HCT116 (cell line): ENCODE data around the gene HOXB7. TPM values are rescaled to one million over a fixed set of nuclear protein-coding genes. Genes with fewer than 3 reads are reported as not detected.

Experiments
- ATAC-seq: fragments of 200-7000 bp; cut with Tn5 transposase; 2 replicates; pipeline ENCODE4 v1.9.1; 2020; ENCODE audit warnings: mild to moderate bottlenecking, moderate library complexity
- BruUV-seq: library from RNA; stranded (reverse); fragments of 400-500 nt; replicated peaks from 2 replicates; lab custom pipeline; 2021; lab: Mats Ljungman, UMichigan
- CTCF ChIA-PET: fragments of 300-600 bp; sonication (Branson Sonifier 250); formaldehyde crosslinking; loops from one replicate; lab custom pipeline; 2021; ENCODE audit warnings: antibody characterized with exemption; lab: Charles Lee
- POLR2A ChIA-PET: fragments of 300-600, 350-600 bp; sonication (Branson Sonifier 250); formaldehyde crosslinking; loops from one replicate; lab custom pipeline; 2021; ENCODE audit warnings: antibody characterized with exemption; lab: Charles Lee
- RAD21 ChIA-PET, 2 experiments: fragments of 300-600 bp; sonication (Branson Sonifier 250); formaldehyde crosslinking; loops; one replicate each; lab custom pipeline; 2023; ENCODE audit warnings: low total read pairs in 2 of 2; ENCODE audit not compliant: uncharacterized antibody in 2 of 2, unreplicated experiment in 2 of 2, low non-redundant PET in 1 of 2; lab: Charles Lee
- DNase-seq: peaks from one replicate; pipeline ENCODE4 v3.0.0-alpha.2; 2010; ENCODE audit warnings: low read depth, low spot score
- H2AFZ ChIP-seq: fragments of 200-600 bp; shearing (Covaris generic), sonication (generic); 2 replicates; pipeline ENCODE4 v1.6.1; 2017; ENCODE audit warnings: low read depth, mixed run types, mixed read lengths, antibody characterized with exemption, low read length; ENCODE audit not compliant: poor library complexity, severe bottlenecking
- H3K27ac ChIP-seq: 2 replicates; pipeline ENCODE4 v1.5.1; 2012; ENCODE audit warnings: low read depth, low read length
- H3K27me3 ChIP-seq: fragments of 200-600 bp; sonication (generic); 2 replicates; pipeline ENCODE4 v1.6.1; 2016; ENCODE audit warnings: mixed run types, low read length, mixed read lengths; ENCODE audit not compliant: insufficient read depth
- H3K36me3 ChIP-seq, 2 experiments: fragments of 200-500 bp in 1 of 2; fragments of 200-600 bp in 1 of 2; sonication (Bioruptor generic) in 1 of 2; sonication (generic) in 1 of 2; 2 replicates each; pipeline versions ENCODE4 v1.5.1 to v1.6.1; 2014 to 2016; ENCODE audit warnings: low read length in 2 of 2, inconsistent platforms in 1 of 2, mixed read lengths in 1 of 2, mixed run types in 1 of 2; ENCODE audit not compliant: insufficient read depth in 2 of 2, control insufficient read depth in 1 of 2
- H3K4me1 ChIP-seq, 2 experiments: fragments of 200-600 bp in 1 of 2; sonication (generic) in 1 of 2; 2 replicates each; pipeline versions ENCODE4 v1.5.1 to v1.6.1; 2012 to 2017; ENCODE audit warnings: low read length in 2 of 2, inconsistent platforms in 1 of 2, mild to moderate bottlenecking in 1 of 2, mixed read lengths in 1 of 2, mixed run types in 1 of 2, moderate library complexity in 1 of 2; ENCODE audit not compliant: insufficient read depth in 2 of 2, control insufficient read depth in 1 of 2
- H3K4me2 ChIP-seq: fragments of 200-600 bp; sonication (generic); 2 replicates; pipeline ENCODE4 v1.6.1; 2017; ENCODE audit warnings: mixed run types, low read length, mixed read lengths
- H3K4me3 ChIP-seq, 2 experiments: fragments of 200-600 bp in 1 of 2; sonication (generic) in 1 of 2; replicated peaks in 1 of 2; 2 replicates each; pipeline ENCODE4 v1.5.1; 2011 to 2016; ENCODE audit warnings: low read length in 2 of 2, control low read depth in 1 of 2, low read depth in 1 of 2, mild to moderate bottlenecking in 1 of 2, mixed read lengths in 1 of 2, mixed run types in 1 of 2
- H3K79me2 ChIP-seq: fragments of 200-600 bp; sonication (generic); 2 replicates; pipeline ENCODE4 v1.6.1; 2017; ENCODE audit warnings: mild to moderate bottlenecking, mixed run types, low read length, moderate library complexity, mixed read lengths; ENCODE audit not compliant: insufficient read depth
- H3K9ac ChIP-seq: fragments of 200-600 bp; sonication (generic); 2 replicates; pipeline ENCODE4 v1.6.1; 2016; ENCODE audit warnings: low read length, mixed read lengths
- H3K9me2 ChIP-seq: fragments of 200-600 bp; sonication (generic), shearing (Covaris generic); 2 replicates; pipeline ENCODE4 v1.6.1; 2017; ENCODE audit warnings: mixed run types, mild to moderate bottlenecking, moderate library complexity; ENCODE audit not compliant: insufficient read depth
- H3K9me3 ChIP-seq, 2 experiments: fragments of 200-500 bp in 1 of 2; fragments of 200-600 bp in 1 of 2; sonication (Bioruptor generic) in 1 of 2; sonication (generic) in 1 of 2; 2 replicates each; pipeline ENCODE4 v1.6.1; 2014 to 2017; ENCODE audit warnings: low read length in 2 of 2, mixed read lengths in 2 of 2, inconsistent platforms in 1 of 2, low read depth in 1 of 2, mild to moderate bottlenecking in 1 of 2, mixed run types in 1 of 2, moderate library complexity in 1 of 2; ENCODE audit not compliant: control insufficient read depth in 1 of 2, insufficient read depth in 1 of 2
- H4K20me1 ChIP-seq: fragments of 200-600 bp; sonication (generic), shearing (Covaris generic); 2 replicates; pipeline ENCODE4 v1.6.1; 2017; ENCODE audit warnings: mixed run types, mild to moderate bottlenecking, moderate library complexity; ENCODE audit not compliant: insufficient read depth
- CBX3 ChIP-seq: IDR thresholded peaks from 2 replicates; pipeline ENCODE4 v1.6.1; 2012; ENCODE audit warnings: low read depth
- CEBPB ChIP-seq: IDR thresholded peaks from 2 replicates; pipeline ENCODE4 v1.6.1; 2012; ENCODE audit warnings: low read depth
- EGR1 ChIP-seq: IDR thresholded peaks from 2 replicates; pipeline ENCODE4 v1.6.1; 2012; ENCODE audit warnings: low read depth
- EZH2phosphoT487 ChIP-seq: fragments of 200-600 bp; IDR thresholded peaks from 2 replicates; pipeline ENCODE4 v1.6.1; 2018; ENCODE audit warnings: antibody characterized with exemption, borderline replicate concordance
- FOSL1 ChIP-seq: IDR thresholded peaks from 2 replicates; pipeline ENCODE4 v1.6.1; 2012; ENCODE audit warnings: low read depth
- MAX ChIP-seq: IDR thresholded peaks from 2 replicates; pipeline ENCODE4 v1.6.1; 2012
- POLR2A ChIP-seq: IDR thresholded peaks from 2 replicates; pipeline ENCODE4 v1.7.0; 2011; ENCODE audit warnings: borderline replicate concordance; ENCODE audit not compliant: insufficient read depth, insufficient read length; ENCODE audit errors: extremely low read depth
- SP1 ChIP-seq: IDR thresholded peaks from 2 replicates; pipeline ENCODE4 v1.6.1; 2012; ENCODE audit warnings: low read depth
- TCF7L2 ChIP-seq: IDR thresholded peaks from 2 replicates; pipeline ENCODE4 v1.7.0; 2011; ENCODE audit warnings: borderline replicate concordance, inconsistent platforms; ENCODE audit not compliant: insufficient read depth, insufficient read length; ENCODE audit errors: extremely low read depth
- YY1 ChIP-seq: IDR thresholded peaks from 2 replicates; pipeline ENCODE4 v1.6.1; 2011; ENCODE audit warnings: low read length, low read depth, moderate library complexity, mild to moderate bottlenecking; ENCODE audit not compliant: insufficient replicate concordance; ENCODE audit errors: extremely low read depth
- ZFX ChIP-seq: fragments of 450-650 bp; IDR thresholded peaks from 2 replicates; pipeline ENCODE4 v1.6.1; 2017
- intact Hi-C: fragments of 100-400 bp; cut with micrococcal nuclease; formaldehyde crosslinking; loops from 2 replicates; pipeline ENCODE4 v1.10.0; 2022
- total RNA-seq: library from RNA; stranded (reverse); gene quantifications from one replicate; pipeline ENCODE4 v1.2.1, GENCODE V29; 2021; ENCODE audit not compliant: unreplicated experiment
- TF ChIP-seq, protein P1 (sequence below): IDR thresholded peaks from 2 replicates; pipeline ENCODE4 v1.6.1; 2012
- TF ChIP-seq, protein P2 (sequence below): IDR thresholded peaks from 2 replicates; pipeline ENCODE4 v1.6.1; 2012; ENCODE audit warnings: low read depth

Gene HOXB7
- total RNA-seq, 1 experiment from 2014 or later: 33.6 TPM

DNA sequence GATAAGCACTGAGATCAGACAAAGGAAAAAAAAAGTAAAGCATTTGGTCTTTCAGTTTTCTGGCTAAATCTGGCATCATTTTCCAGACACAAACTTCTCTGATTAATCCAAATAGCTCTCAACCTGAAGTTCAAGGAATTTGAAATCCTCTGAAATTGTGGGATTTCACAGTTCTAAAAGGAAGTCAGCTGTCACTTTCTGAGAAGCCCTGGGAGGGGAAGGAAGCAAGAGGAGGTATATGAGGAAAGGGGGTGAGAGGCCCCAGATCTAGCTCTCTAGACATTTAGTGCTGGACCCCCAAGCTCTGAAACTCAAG, 32.8 kb upstream of the HOXB7 start:
- Histone ChIP-seq H3K4me1 (peaks cover 17 to 48% of the 10 kb centered on the region in 2 experiments; a peak in 3 of 4 replicates), H3K9me3 (no peaks in the 10 kb centered on the region), H3K27ac (no peak overlapping the region), H3K27me3 (no peaks in the 10 kb centered on the region), H3K79me2 (peaks cover 84% of the 10 kb centered on the region), H3K9me2 (no peaks in the 10 kb centered on the region), H2AFZ (no peak overlapping the region), H3K9ac (0 out of 2 replicates have a peak overlapping the region, but pooled peaks have one; percentile 4), H3K4me2 (no peak overlapping the region), H3K4me3 (no peak overlapping the region), H3K36me3 (peaks cover 0 to 15% of the 10 kb centered on the region in 2 experiments; a peak in 1 of 4 replicates), H4K20me1 (no peaks in the 10 kb centered on the region)
- no peak for ATAC-seq
- RAD21 ChIA-PET: no interaction called here
- no peak for DNase-seq
- BruUV-seq: no TSS peak
- CTCF ChIA-PET: no interaction called here
- intact Hi-C loops: no loop called here
- POLR2A ChIA-PET: no interaction called here
- TF ChIP-seq ZFX (no peak), FOSL1 (no peak), EZH2phosphoT487 (no peak), CEBPB (no peak), CBX3 (no peak), TCF7L2 (no peak), MAX (no peak), EGR1 (no peak), SP1 (no peak), YY1 (no peak), POLR2A (no peak)
- TF ChIP-seq, protein P1, sequence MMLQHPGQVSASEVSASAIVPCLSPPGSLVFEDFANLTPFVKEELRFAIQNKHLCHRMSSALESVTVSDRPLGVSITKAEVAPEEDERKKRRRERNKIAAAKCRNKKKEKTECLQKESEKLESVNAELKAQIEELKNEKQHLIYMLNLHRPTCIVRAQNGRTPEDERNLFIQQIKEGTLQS: no peak
- TF ChIP-seq, protein P2, sequence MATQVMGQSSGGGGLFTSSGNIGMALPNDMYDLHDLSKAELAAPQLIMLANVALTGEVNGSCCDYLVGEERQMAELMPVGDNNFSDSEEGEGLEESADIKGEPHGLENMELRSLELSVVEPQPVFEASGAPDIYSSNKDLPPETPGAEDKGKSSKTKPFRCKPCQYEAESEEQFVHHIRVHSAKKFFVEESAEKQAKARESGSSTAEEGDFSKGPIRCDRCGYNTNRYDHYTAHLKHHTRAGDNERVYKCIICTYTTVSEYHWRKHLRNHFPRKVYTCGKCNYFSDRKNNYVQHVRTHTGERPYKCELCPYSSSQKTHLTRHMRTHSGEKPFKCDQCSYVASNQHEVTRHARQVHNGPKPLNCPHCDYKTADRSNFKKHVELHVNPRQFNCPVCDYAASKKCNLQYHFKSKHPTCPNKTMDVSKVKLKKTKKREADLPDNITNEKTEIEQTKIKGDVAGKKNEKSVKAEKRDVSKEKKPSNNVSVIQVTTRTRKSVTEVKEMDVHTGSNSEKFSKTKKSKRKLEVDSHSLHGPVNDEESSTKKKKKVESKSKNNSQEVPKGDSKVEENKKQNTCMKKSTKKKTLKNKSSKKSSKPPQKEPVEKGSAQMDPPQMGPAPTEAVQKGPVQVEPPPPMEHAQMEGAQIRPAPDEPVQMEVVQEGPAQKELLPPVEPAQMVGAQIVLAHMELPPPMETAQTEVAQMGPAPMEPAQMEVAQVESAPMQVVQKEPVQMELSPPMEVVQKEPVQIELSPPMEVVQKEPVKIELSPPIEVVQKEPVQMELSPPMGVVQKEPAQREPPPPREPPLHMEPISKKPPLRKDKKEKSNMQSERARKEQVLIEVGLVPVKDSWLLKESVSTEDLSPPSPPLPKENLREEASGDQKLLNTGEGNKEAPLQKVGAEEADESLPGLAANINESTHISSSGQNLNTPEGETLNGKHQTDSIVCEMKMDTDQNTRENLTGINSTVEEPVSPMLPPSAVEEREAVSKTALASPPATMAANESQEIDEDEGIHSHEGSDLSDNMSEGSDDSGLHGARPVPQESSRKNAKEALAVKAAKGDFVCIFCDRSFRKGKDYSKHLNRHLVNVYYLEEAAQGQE: no peak
